ENCODE results near the gene VILL.

- TF ChIP-seq POLR2AphosphoS5 (IDR thresholded peaks at IDR 0.05; ENCODE audit: low read depth, low read length), result no peak
- no peak for TF ChIP-seq POLR2A (IDR thresholded peaks at IDR 0.05; ENCODE audit: low read depth, low read length)
- no peak for TF ChIP-seq SPI1 (IDR thresholded peaks at IDR 0.05; ENCODE audit: low read depth, low read length)
- no peak for TF ChIP-seq TAF1 (IDR thresholded peaks at IDR 0.05; ENCODE audit: low read depth, low read length)
- no peak for TF ChIP-seq PAX5 (IDR thresholded peaks at IDR 0.05; ENCODE audit: insufficient read depth, low read length, severe bottlenecking)
Observed at GRCh38 chr3:37968813-37969595, 21.6 kb upstream of the VILL start.

Measured in GM12891 (cell line).